GM19240 (cell line): ENCODE data around the gene TMEM200B.
A peak's percentile ranks its signal among the peaks of the same experiment; 100 is the strongest.
"Not testable (repeated sequence)": the region's sequence is repeated elsewhere in the genome, so short reads cannot be mapped to it uniquely, and the experiment has no call there.

ENCODE experiments used
- DNase-seq: peaks from one replicate; pipeline ENCODE4 v3.0.0; 2011; ENCODE audit warnings: low spot score; ENCODE audit not compliant: insufficient read length

Gene TMEM200B

GRCh38 chr1:29134695-29135028 is 11.0 kb upstream of the TMEM200B start:
- DNase-seq: no peak

GRCh38 chr1:29133861-29134694 is 10.4 kb upstream of the TMEM200B start:
- DNase-seq: no peak

- not testable (repeated sequence) for DNase-seq
Measured at GRCh38 chr1:29131056-29131455, 7.4 kb upstream of the TMEM200B start.

- no peak for DNase-seq
Measured at GRCh38 chr1:29129916-29130315, 6.2 kb upstream of the TMEM200B start.

GRCh38 chr1:29128739-29129138 is 5.0 kb upstream of the TMEM200B start:
- DNase-seq: no peak

- no peak for DNase-seq
Measured at GRCh38 chr1:29126198-29126597, 2.5 kb upstream of the TMEM200B start.

GRCh38 chr1:29125788-29126187 is 2.1 kb upstream of the TMEM200B start:
- DNase-seq: no peak

GRCh38 chr1:29125237-29125641 is 1.5 kb upstream of the TMEM200B start:
- no peak for DNase-seq

- no peak for DNase-seq
Measured at GRCh38 chr1:29124366-29125236, 898 bp upstream of the TMEM200B start.

- DNase-seq: no peak
Measured at GRCh38 chr1:29123053-29123886, 433 bp downstream of the TMEM200B start.

GRCh38 chr1:29122682-29123052 is 1.0 kb downstream of the TMEM200B start:
- DNase-seq: no peak

- DNase-seq: no peak
Measured at GRCh38 chr1:29121936-29122681, 1.6 kb downstream of the TMEM200B start.

GRCh38 chr1:29121516-29121935 is 2.2 kb downstream of the TMEM200B start:
- DNase-seq: no peak

GRCh38 chr1:29120947-29121485 is 2.7 kb downstream of the TMEM200B start:
- peak; percentile 61 for DNase-seq

GRCh38 chr1:29120367-29120766 is 3.3 kb downstream of the TMEM200B start:
- DNase-seq: no peak

- DNase-seq: no peak
Measured at GRCh38 chr1:29119121-29119929, 4.4 kb downstream of the TMEM200B start.

GRCh38 chr1:29117381-29117780 is 6.3 kb downstream of the TMEM200B start:
- DNase-seq: no peak

- DNase-seq: no peak
Measured at GRCh38 chr1:29114654-29115053, 9.0 kb downstream of the TMEM200B start.

GRCh38 chr1:29113413-29114117 is 10.1 kb downstream of the TMEM200B start:
- DNase-seq: no peak
